Fibroblast of lung (primary cell): ENCODE data around the gene VENTX. TPM values are rescaled to one million over a fixed set of nuclear protein-coding genes. Genes with fewer than 3 reads are reported as not detected.

Experiments
- DNase-seq, 2 donors: peaks; one replicate each; pipeline versions ENCODE4 v3.0.0 to v3.0.0-alpha.2; 2010; ENCODE audit warnings: low read depth in 2 of 2
- H2AFZ ChIP-seq: 2 replicates; pipeline ENCODE4 v1.5.1; 2012; ENCODE audit warnings: low read length, control low read depth, inconsistent platforms
- H3K27ac ChIP-seq: 2 replicates; pipeline ENCODE4 v1.5.1; 2011; ENCODE audit warnings: low read length, control low read depth; ENCODE audit not compliant: insufficient read depth
- H3K27me3 ChIP-seq: 2 replicates; pipeline ENCODE4 v1.5.1; 2011; ENCODE audit warnings: mild to moderate bottlenecking, low read length; ENCODE audit not compliant: control insufficient read depth, insufficient read depth
- H3K36me3 ChIP-seq: 2 replicates; pipeline ENCODE4 v1.5.1; 2011; ENCODE audit warnings: low read length; ENCODE audit not compliant: control insufficient read depth, insufficient read depth
- H3K4me1 ChIP-seq: 2 replicates; pipeline ENCODE4 v1.5.1; 2011; ENCODE audit warnings: low read length; ENCODE audit not compliant: control insufficient read depth, insufficient read depth; ENCODE audit errors: extremely low read depth
- H3K4me2 ChIP-seq: 2 replicates; pipeline ENCODE4 v1.5.1; 2011; ENCODE audit warnings: low read length, control low read depth; ENCODE audit not compliant: insufficient read depth; ENCODE audit errors: extremely low read depth
- H3K4me3 ChIP-seq, 4 experiments: fragments of 200-600 bp in 1 of 4; sonication (generic) in 1 of 4; replicated peaks in 1 of 4; 2 replicates each; pipeline ENCODE4 v1.5.1; 2011 to 2016; ENCODE audit warnings: low read length in 4 of 4, low read depth in 3 of 4, mild to moderate bottlenecking in 3 of 4, control low read depth in 2 of 4, inconsistent platforms in 1 of 4, mixed read lengths in 1 of 4; ENCODE audit not compliant: insufficient read depth in 1 of 4; ENCODE audit errors: control extremely low read depth in 1 of 4
- H3K79me2 ChIP-seq: 2 replicates; pipeline ENCODE4 v1.5.1; 2012; ENCODE audit warnings: mild to moderate bottlenecking, low read length, inconsistent platforms; ENCODE audit not compliant: control insufficient read depth, insufficient read depth
- H3K9ac ChIP-seq: 2 replicates; pipeline ENCODE4 v1.5.1; 2011; ENCODE audit warnings: mild to moderate bottlenecking, low read length, control low read depth; ENCODE audit not compliant: insufficient read depth
- H3K9me3 ChIP-seq: 2 replicates; pipeline ENCODE4 v1.5.1; 2012; ENCODE audit warnings: low read depth, low read length; ENCODE audit not compliant: control insufficient read depth, insufficient read depth
- H4K20me1 ChIP-seq: 2 replicates; pipeline ENCODE4 v1.5.1; 2011; ENCODE audit warnings: low read length; ENCODE audit not compliant: control insufficient read depth, insufficient read depth; ENCODE audit errors: extremely low read depth
- CTCF ChIP-seq, 2 donors: IDR thresholded peaks in 1 of 2; conservative IDR thresholded peaks in 1 of 2; 1 replicate in 1 of 2; 2 replicates in 1 of 2; pipeline ENCODE4 v1.5.1; 2011 to 2012; ENCODE audit warnings: low read length in 2 of 2, control low read depth in 1 of 2, inconsistent platforms in 1 of 2, low read depth in 1 of 2, mild to moderate bottlenecking in 1 of 2
- EZH2 ChIP-seq: IDR thresholded peaks from 2 replicates; pipeline ENCODE4 v1.5.1; 2012; ENCODE audit warnings: low read length, control low read depth, mild to moderate bottlenecking; ENCODE audit errors: missing control alignments
- polyA plus RNA-seq, 2 donors: library from polyadenylated mRNA; depleted of rRNA in 1 of 2; stranded (reverse) in 1 of 2; unstranded in 1 of 2; fragments of >200 nt; gene quantifications; 2 replicates each; pipeline ENCODE4 v1.2.1, GENCODE V29; 2011 to 2012; ENCODE audit warnings: missing spikeins in 1 of 2
- total RNA-seq: library from RNA; depleted of rRNA; stranded (reverse); fragments of >200 nt; gene quantifications from 2 replicates; pipeline ENCODE4 v1.2.1, GENCODE V29; 2014

The VENTX gene
- total and polyA plus RNA-seq, 2 donors (not counting 1 experiment from before 2014, with no cell fraction given): not detected

- no peaks in the 10 kb centered on the region for H3K27me3 ChIP-seq
- no peaks in the 10 kb centered on the region for H4K20me1 ChIP-seq
- H3K9ac ChIP-seq: no peak overlapping the region
- H3K36me3 ChIP-seq: no peaks in the 10 kb centered on the region
- no peaks in the 10 kb centered on the region for H3K4me1 ChIP-seq
- no peak overlapping the region for H2AFZ ChIP-seq
- no peak for DNase-seq
- H3K4me3 ChIP-seq: no peak overlapping the region
- H3K9me3 ChIP-seq: peaks cover 2% of the 10 kb centered on the region
- H3K4me2 ChIP-seq: no peak overlapping the region
- no peak overlapping the region for H3K27ac ChIP-seq
- no peaks in the 10 kb centered on the region for H3K79me2 ChIP-seq
- no peak for TF ChIP-seq EZH2
- TF ChIP-seq CTCF (conservative IDR thresholded peaks at IDR 0.05 in 1 of 2, IDR thresholded peaks at IDR 0.05 in 1 of 2; ENCODE audit: low read depth in 1 of 2, low read length in 2 of 2): no peak
These were observed 28.5 kb upstream of the VENTX start for GRCh38 chr10:133209117-133209516.

- H3K9me3 ChIP-seq: peaks cover 2% of the 10 kb centered on the region
- no peaks in the 10 kb centered on the region for H3K36me3 ChIP-seq
- TF ChIP-seq CTCF (conservative IDR thresholded peaks at IDR 0.05 in 1 of 2, IDR thresholded peaks at IDR 0.05 in 1 of 2; ENCODE audit: low read depth in 1 of 2, low read length in 2 of 2): no peak
- no peak for TF ChIP-seq EZH2
- H3K9ac ChIP-seq: no peak overlapping the region
- no peak overlapping the region for H3K27ac ChIP-seq
- no peak overlapping the region for H3K4me3 ChIP-seq
- no peaks in the 10 kb centered on the region for H3K79me2 ChIP-seq
- no peaks in the 10 kb centered on the region for H3K4me1 ChIP-seq
- no peaks in the 10 kb centered on the region for H3K27me3 ChIP-seq
- H2AFZ ChIP-seq: no peak overlapping the region
- no peak overlapping the region for H3K4me2 ChIP-seq
- no peak for DNase-seq
- H4K20me1 ChIP-seq: no peaks in the 10 kb centered on the region
These were observed 28.0 kb upstream of the VENTX start for GRCh38 chr10:133209641-133210040.

GRCh38 chr10:133210398-133211140 lies 27.1 kb upstream of the VENTX start:
- Histone ChIP-seq H3K4me1 (no peaks in the 10 kb centered on the region), H3K4me3 (no peak overlapping the region), H2AFZ (no peak overlapping the region), H4K20me1 (no peaks in the 10 kb centered on the region), H3K9ac (no peak overlapping the region), H3K27ac (no peak overlapping the region), H3K36me3 (no peaks in the 10 kb centered on the region), H3K9me3 (peaks cover 2% of the 10 kb centered on the region), H3K4me2 (no peak overlapping the region), H3K27me3 (no peaks in the 10 kb centered on the region), H3K79me2 (no peaks in the 10 kb centered on the region)
- TF ChIP-seq EZH2 (no peak), CTCF (conservative IDR thresholded peaks at IDR 0.05 in 1 of 2, IDR thresholded peaks at IDR 0.05 in 1 of 2; ENCODE audit: low read depth in 1 of 2, low read length in 2 of 2) (no peak)
- DNase-seq: no peak
